Measurements from ENCODE around the gene ZNF579. TPM values are rescaled to one million over a fixed set of nuclear protein-coding genes. Genes with fewer than 3 reads are reported as not detected.

The ZNF579 gene
- total RNA-seq, 4 donors from 2014 or later: 2.0 to 5.6 (median 2.9) TPM

DNA sequence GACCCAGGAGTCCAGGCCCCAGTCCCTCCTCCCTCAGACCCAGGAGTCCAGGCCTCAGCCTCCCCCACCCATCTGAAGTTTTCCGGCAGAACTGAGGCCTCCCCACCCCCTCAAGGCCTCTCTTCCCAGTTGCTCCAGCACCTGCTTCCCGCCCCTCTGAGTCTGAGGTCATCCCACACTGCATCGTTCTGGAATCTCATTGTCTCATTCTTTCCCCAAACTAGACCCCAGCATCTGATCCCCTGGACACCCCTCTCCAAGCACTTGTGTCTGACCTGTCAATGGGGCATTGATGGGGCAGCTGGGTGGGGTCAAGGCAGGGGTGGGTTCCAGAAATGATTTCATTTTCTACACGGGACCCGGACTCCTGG is 42.9 kb downstream of the ZNF579 start:
- intact Hi-C loops (cut with DNase I; ENCODE audit: low total_unique reads): no loop called here

DNA sequence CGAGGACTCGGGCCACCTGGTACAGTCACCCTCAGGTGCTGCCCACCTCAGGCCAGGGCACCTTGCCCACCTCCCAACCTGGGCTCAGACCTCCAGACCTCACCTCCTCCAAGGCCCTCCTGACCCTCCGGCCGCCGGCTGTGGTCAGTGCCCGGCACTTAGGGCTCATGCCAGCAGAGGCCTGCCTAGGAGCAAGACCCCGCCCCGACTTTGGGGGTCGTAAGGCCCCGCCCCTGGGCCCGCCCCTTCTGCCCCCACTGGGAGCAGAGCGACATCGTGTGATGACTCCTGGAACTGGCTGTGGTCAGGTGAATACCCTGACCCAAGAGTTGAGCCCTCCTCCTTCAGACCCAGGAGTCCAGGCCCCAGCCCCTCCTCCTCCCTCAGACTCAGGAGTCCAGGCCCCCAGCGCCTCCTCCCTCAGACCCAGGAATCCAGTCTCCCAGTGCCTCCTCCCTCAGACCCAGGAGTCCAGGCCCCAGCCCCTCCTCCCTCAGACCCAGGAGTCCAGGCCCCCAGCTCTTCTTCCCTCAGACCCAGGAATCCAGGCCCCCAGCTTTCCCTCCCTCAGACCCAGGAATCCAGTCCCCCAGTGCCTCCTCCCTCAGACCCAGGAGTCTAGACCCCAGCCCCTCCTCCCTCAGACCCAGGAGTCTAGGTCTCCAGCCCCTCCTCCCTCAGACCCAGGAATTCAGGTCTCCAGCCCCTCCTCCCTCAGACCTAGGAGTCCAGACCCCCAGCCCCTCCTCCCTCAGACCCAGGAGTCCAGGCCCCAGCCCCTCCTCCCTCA is 43.5 kb downstream of the ZNF579 start, which contains the start of gene SBK2:
Gene SBK2, minus strand, starts transcription at position 183 of the 790 bp plus-strand sequence. CDS start 839 bp downstream, outside the sequence.
- no peak for DNase-seq
- no peak within 1 kb of the TSS for H3K27ac ChIP-seq
- no peaks in the 10 kb centered on the region for H3K9me3 ChIP-seq
- in situ Hi-C loops (cut with MboI; ENCODE audit: low pct_ligation_motif_present in 1 of 4, low pct_unique_long_range_greater_than_20kb in 1 of 4, low sequenced_read_pairs in 3 of 4) (no loop called here), intact Hi-C loops (cut with DNase I; ENCODE audit: low total_unique reads) (no loop called here)
- WGBS, 2 donors (ENCODE audit: low coverage in 1 of 2): 46% methylated on average over 13 of the region's 14 CpGs; no CpG with 5 or more reads in 1 of the 2 donors
- H3K27me3 ChIP-seq: no peaks in the 10 kb centered on the region
- TF ChIP-seq POLR2AphosphoS5 (IDR thresholded peaks at IDR 0.05): no peak
- no peak for TF ChIP-seq POLR2A (IDR thresholded peaks at IDR 0.05)
- TF ChIP-seq EP300 (IDR thresholded peaks at IDR 0.05; ENCODE audit: low read depth): no peak
- TF ChIP-seq, protein P1, sequence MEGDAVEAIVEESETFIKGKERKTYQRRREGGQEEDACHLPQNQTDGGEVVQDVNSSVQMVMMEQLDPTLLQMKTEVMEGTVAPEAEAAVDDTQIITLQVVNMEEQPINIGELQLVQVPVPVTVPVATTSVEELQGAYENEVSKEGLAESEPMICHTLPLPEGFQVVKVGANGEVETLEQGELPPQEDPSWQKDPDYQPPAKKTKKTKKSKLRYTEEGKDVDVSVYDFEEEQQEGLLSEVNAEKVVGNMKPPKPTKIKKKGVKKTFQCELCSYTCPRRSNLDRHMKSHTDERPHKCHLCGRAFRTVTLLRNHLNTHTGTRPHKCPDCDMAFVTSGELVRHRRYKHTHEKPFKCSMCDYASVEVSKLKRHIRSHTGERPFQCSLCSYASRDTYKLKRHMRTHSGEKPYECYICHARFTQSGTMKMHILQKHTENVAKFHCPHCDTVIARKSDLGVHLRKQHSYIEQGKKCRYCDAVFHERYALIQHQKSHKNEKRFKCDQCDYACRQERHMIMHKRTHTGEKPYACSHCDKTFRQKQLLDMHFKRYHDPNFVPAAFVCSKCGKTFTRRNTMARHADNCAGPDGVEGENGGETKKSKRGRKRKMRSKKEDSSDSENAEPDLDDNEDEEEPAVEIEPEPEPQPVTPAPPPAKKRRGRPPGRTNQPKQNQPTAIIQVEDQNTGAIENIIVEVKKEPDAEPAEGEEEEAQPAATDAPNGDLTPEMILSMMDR (IDR thresholded peaks at IDR 0.05): no peak
- H3K4me3 ChIP-seq: no peak within 1 kb of the TSS
- H3K36me3 ChIP-seq: no peaks in the 10 kb centered on the region
- H3K4me1 ChIP-seq: no peaks in the 10 kb centered on the region

More for the DNA sequence above, 42.9 kb downstream of the ZNF579 start:
- Histone ChIP-seq H3K9me3 (no peaks in the 10 kb centered on the region), H3K27ac (no peak overlapping the region), H3K4me3 (no peak overlapping the region), H3K4me1 (no peaks in the 10 kb centered on the region), H3K27me3 (no peaks in the 10 kb centered on the region), H3K36me3 (no peaks in the 10 kb centered on the region)
- no peak for DNase-seq
- TF ChIP-seq, protein P1 (IDR thresholded peaks at IDR 0.05): no peak
- no peak for TF ChIP-seq EP300 (IDR thresholded peaks at IDR 0.05; ENCODE audit: low read depth)
- in situ Hi-C loops (cut with MboI; ENCODE audit: low pct_ligation_motif_present in 1 of 4, low pct_unique_long_range_greater_than_20kb in 1 of 4, low sequenced_read_pairs in 3 of 4): no loop called here
- 28 to 57% methylated on average over 2 to 5 of the region's 5 CpGs for WGBS, 2 donors (ENCODE audit: low coverage in 1 of 2)

DNA sequence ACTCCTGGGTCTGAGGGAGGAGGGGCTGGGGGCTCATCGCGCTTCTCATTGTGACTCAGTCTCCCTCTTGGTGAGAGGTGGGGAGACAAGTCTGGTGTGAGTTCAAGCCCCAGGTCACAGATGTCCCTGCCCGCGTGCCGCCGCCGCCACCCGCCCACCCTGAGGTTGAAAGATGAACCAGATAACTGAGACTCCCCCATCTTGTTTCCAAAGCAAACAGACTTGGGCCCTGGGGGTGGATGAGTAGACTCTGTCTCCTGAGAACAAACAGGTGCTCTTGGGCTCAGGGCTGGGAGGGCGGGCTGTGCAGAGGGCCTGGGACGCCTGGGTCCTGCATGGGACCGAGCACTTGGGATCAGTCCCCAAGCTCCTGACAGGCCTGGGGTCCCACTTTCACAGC is 44.3 kb downstream of the ZNF579 start:
- intact Hi-C loops (cut with DNase I; ENCODE audit: low total_unique reads): no loop called here
- H3K27ac ChIP-seq: no peak overlapping the region
- in situ Hi-C loops (cut with MboI; ENCODE audit: low pct_ligation_motif_present in 1 of 4, low pct_unique_long_range_greater_than_20kb in 1 of 4, low sequenced_read_pairs in 3 of 4): no loop called here
- H3K27me3 ChIP-seq: no peaks in the 10 kb centered on the region
- 92 to 100% methylated on average over 1 to 11 of the region's 11 CpGs for WGBS, 2 donors (ENCODE audit: low coverage in 1 of 2)
- H3K36me3 ChIP-seq: no peaks in the 10 kb centered on the region
- no peaks in the 10 kb centered on the region for H3K9me3 ChIP-seq
- no peaks in the 10 kb centered on the region for H3K4me1 ChIP-seq
- no peak overlapping the region for H3K4me3 ChIP-seq
- TF ChIP-seq POLR2AphosphoS5 (IDR thresholded peaks at IDR 0.05): no peak
- no peak for TF ChIP-seq EP300 (IDR thresholded peaks at IDR 0.05; ENCODE audit: low read depth)
- TF ChIP-seq POLR2A (IDR thresholded peaks at IDR 0.05): no peak
- TF ChIP-seq, protein P1 (IDR thresholded peaks at IDR 0.05): no peak
- DNase-seq: no peak

DNA sequence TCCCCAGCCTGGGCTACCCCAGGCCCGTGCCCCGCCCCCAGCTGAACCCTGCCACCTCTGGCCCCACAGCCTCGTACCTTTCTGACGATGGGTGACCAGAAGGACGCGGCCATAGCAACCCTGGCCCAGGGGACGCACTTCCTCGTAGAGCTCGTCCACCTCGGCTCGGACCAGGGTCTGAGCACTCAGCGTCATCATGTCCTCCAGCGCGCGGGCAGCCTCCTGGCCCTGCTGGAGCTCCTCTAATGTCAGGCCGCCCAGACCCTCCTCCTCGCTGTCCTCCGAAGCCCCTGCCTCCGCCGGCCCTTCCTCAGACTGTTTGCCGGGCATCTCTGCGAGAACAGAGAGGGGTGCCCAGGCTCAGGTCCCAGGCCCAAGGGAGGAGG is 44.7 kb downstream of the ZNF579 start:
- 88% methylated on average over 22 of the region's 22 CpGs; no CpG with 5 or more reads in 1 of the 2 donors for WGBS, 2 donors (ENCODE audit: low coverage in 1 of 2)
- intact Hi-C loops (cut with DNase I; ENCODE audit: low total_unique reads): no loop called here
- no peaks in the 10 kb centered on the region for H3K4me1 ChIP-seq
- H3K4me3 ChIP-seq: no peak overlapping the region
- H3K27me3 ChIP-seq: no peaks in the 10 kb centered on the region
- H3K36me3 ChIP-seq: no peaks in the 10 kb centered on the region
- DNase-seq: no peak
- TF ChIP-seq, protein P1 (IDR thresholded peaks at IDR 0.05): no peak
- TF ChIP-seq POLR2AphosphoS5 (IDR thresholded peaks at IDR 0.05): no peak
- no peak for TF ChIP-seq EP300 (IDR thresholded peaks at IDR 0.05; ENCODE audit: low read depth)
- no peak for TF ChIP-seq POLR2A (IDR thresholded peaks at IDR 0.05)
- in situ Hi-C loops (cut with MboI; ENCODE audit: low pct_ligation_motif_present in 1 of 4, low pct_unique_long_range_greater_than_20kb in 1 of 4, low sequenced_read_pairs in 3 of 4): no loop called here
- no peaks in the 10 kb centered on the region for H3K9me3 ChIP-seq
- no peak overlapping the region for H3K27ac ChIP-seq

Measured in transverse colon (tissue), 4 donors.